MG63 (cell line): Measurements from ENCODE around the gene ATRNL1. TPM values are rescaled to one million over a fixed set of nuclear protein-coding genes. Genes with fewer than 3 reads are reported as not detected.
"Not testable (repeated sequence)": the region's sequence is repeated elsewhere in the genome, so short reads cannot be mapped to it uniquely, and the experiment has no call there.

Experiments used
- DNase-seq: peaks from one replicate; pipeline ENCODE4 v3.0.0-alpha.2; 2020
- H3K27me3 ChIP-seq: fragments of 250-450 bp; sonication (Bioruptor Pico); 2 replicates; pipeline ENCODE4 v1.5.1; 2020; ENCODE audit warnings: mild to moderate bottlenecking, moderate library complexity
- H3K36me3 ChIP-seq: fragments of 250-450 bp; sonication (Bioruptor Pico); 2 replicates; pipeline ENCODE4 v1.5.1; 2020; ENCODE audit warnings: mild to moderate bottlenecking, moderate library complexity
- H3K4me3 ChIP-seq: fragments of 250-450 bp; sonication (Bioruptor Pico); 2 replicates; pipeline ENCODE4 v1.5.1; 2020; ENCODE audit warnings: mild to moderate bottlenecking, moderate library complexity
- H3K9me3 ChIP-seq: fragments of 250-450 bp; sonication (Bioruptor Pico); 2 replicates; pipeline ENCODE4 v1.5.1; 2020; ENCODE audit warnings: mild to moderate bottlenecking, moderate library complexity
- total RNA-seq: library from RNA; depleted of rRNA; stranded (reverse); fragments of >200 nt; shearing (Covaris generic); gene quantifications from 2 replicates; pipeline ENCODE4 v1.2.3, GENCODE V29; 2014; ENCODE audit warnings: low replicate concordance

The ATRNL1 gene
- total RNA-seq, 1 experiment from 2014 or later, result 1.7 TPM

- H3K4me3 ChIP-seq, result no peak overlapping the region
- H3K27me3 ChIP-seq, result no peaks in the 10 kb centered on the region
- H3K36me3 ChIP-seq, result no peaks in the 10 kb centered on the region
- H3K9me3 ChIP-seq, result no peaks in the 10 kb centered on the region
- DNase-seq, result no peak
These were observed 708.3 kb downstream of the ATRNL1 start for GRCh38 chr10:115801457-115801856.

GRCh38 chr10:115801992-115802391 lies 708.8 kb downstream of the ATRNL1 start:
- no peak overlapping the region for H3K4me3 ChIP-seq
- DNase-seq, result no peak
- H3K36me3 ChIP-seq, result no peaks in the 10 kb centered on the region
- H3K27me3 ChIP-seq, result no peaks in the 10 kb centered on the region
- no peaks in the 10 kb centered on the region for H3K9me3 ChIP-seq

DNA sequence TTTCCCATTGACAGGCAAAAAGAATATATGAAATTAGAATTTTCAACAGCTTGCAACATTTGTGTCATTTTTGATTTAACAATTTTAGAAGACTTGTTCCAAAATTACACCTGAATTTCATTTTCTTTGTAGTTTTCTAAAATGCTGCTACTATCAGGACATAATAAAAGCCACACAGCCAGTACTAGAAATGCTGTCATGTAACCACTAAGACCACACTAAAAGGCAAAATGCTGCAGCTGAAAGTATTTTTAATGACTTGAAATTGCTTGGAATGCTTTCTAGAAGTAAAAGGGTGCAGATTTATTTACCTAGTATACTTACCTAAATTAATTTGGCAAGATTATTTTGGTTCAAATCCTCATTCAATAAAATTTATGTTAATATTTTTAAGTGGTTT lies 709.7 kb downstream of the ATRNL1 start:
- Histone ChIP-seq H3K4me3 (no peak overlapping the region), H3K36me3 (no peaks in the 10 kb centered on the region), H3K27me3 (no peaks in the 10 kb centered on the region), H3K9me3 (no peaks in the 10 kb centered on the region)
- no peak for DNase-seq

DNA sequence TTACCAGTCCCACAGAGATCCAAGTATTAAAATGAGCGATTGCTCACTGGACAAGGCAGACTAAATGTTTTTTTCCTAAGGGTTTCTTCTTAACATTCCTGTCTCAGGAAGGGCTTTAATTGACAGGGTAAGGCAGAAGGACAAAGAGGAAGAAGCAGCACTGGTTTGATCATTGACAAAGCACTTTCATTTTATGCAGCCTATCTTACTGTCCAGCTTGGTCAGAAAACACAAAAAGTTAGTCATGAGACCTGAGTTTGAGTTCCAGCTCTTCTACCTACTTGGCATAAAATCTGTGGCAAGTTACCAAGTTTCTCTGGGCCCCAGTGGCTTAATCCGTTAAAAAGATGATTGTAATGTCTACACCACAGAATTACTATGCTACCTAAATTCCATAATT lies 721.4 kb downstream of the ATRNL1 start:
- Histone ChIP-seq H3K36me3 (no peaks in the 10 kb centered on the region), H3K9me3 (peaks cover 3% of the 10 kb centered on the region; the same call in 1 of the 2 replicates), H3K4me3 (no peak overlapping the region), H3K27me3 (no peaks in the 10 kb centered on the region)
- no peak for DNase-seq

DNA sequence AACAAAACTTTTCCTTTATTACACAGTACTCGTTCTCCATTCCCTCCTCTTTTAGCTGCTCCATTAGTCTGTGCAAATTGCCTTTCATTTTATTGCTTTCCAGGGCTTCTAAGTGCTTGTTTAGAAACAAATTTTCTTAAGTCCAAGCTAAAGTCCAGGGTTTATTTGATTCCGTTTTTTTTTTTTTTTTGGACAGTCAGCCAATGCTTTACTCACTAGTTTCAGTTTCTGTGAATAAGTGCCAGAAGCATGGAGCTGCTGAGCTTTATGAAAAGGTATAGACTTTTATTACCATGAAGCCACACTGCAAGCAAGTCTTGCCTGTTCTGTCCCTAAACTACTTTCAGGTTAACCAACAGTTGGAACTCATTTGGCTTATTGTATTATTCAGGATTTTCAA lies 724.8 kb downstream of the ATRNL1 start:
- Histone ChIP-seq H3K36me3 (no peaks in the 10 kb centered on the region), H3K4me3 (peak overlapping the region; percentile 24), H3K9me3 (peaks cover 10% of the 10 kb centered on the region), H3K27me3 (no peaks in the 10 kb centered on the region)
- DNase-seq, result no peak

GRCh38 chr10:115826396-115826795 lies 733.2 kb downstream of the ATRNL1 start:
- Histone ChIP-seq H3K27me3 (no peaks in the 10 kb centered on the region), H3K36me3 (no peaks in the 10 kb centered on the region), H3K4me3 (no peak overlapping the region), H3K9me3 (no peaks in the 10 kb centered on the region; the same call in 1 of the 2 replicates)
- DNase-seq, result no peak

GRCh38 chr10:115827231-115828009 lies 734.3 kb downstream of the ATRNL1 start:
- H3K36me3 ChIP-seq, result no peaks in the 10 kb centered on the region
- no peaks in the 10 kb centered on the region for H3K27me3 ChIP-seq
- no peak overlapping the region for H3K4me3 ChIP-seq
- no peaks in the 10 kb centered on the region for H3K9me3 ChIP-seq
- DNase-seq, result peak; percentile 58

- H3K4me3 ChIP-seq, H3K9me3 ChIP-seq, H3K27me3 ChIP-seq, DNase-seq, H3K36me3 ChIP-seq: not testable (repeated sequence)
These were observed 735.0 kb downstream of the ATRNL1 start for GRCh38 chr10:115828182-115828581.

DNA sequence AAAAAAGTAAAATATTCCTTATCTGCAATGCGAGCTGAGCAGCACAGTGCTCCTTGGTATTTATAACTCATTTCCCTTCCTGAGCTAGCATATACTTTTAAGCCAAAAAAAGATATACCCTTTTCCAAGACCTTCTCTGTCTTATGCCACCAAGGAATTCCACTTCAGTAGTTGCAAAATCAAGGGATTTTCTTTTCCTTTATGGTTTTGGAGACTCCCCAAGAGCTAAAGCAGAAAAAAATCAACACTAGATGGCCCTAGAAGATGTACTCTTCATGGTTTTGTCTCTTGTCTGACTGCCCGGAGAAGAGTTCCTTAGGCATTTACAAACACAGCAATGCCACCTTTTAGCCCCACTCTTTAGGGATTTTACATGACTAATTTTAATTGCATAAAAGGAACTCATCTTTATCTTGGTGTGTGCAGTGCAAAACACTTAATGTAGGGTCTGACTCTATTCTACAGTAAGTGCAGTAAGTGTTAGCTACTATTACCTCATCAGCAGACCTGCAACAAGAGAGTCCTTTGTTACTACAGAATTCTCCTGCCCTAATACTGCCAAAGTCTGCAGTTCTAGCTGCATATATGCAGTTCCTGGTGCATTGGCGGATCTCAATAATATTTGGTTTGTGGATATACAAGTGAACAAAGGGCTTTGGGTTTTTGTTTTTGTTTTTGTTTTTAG lies 736.5 kb downstream of the ATRNL1 start:
- Histone ChIP-seq H3K27me3 (no peaks in the 10 kb centered on the region), H3K36me3 (no peaks in the 10 kb centered on the region), H3K4me3 (no peak overlapping the region), H3K9me3 (no peaks in the 10 kb centered on the region)
- DNase-seq, result peak; percentile 7

DNA sequence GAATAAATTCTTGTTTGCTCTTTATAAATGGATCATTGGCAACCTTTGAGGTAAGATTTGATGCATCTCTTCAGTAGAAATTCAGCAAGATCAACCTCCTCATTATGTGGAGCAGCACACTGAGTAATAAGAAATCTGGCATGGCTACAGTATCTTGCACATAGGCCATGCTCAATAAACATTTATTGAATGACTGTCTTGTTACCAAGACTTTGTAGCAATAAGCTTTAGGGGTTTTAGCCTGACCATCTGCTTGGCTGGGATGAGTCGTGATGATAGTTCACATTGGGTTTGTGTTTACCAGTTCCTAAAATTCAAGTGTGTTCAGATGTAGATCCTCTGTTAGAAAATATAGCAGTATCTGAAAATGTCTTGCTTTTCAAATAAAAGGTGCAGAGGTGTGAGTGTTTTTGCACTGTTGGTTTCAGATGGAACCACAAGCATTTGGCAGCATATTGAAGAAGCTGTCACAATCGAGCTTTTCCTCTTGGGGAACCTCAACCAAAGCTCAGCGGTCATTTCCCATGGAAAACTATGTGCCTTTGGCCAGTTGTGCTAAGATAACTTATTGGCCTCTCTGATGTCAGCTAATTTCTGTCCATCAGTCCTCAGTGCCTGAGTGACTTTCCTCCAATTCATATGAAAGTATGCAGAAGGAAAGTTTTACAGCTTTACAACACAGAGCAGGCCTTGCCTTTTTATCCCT lies 737.3 kb downstream of the ATRNL1 start:
- no peaks in the 10 kb centered on the region for H3K9me3 ChIP-seq
- H3K27me3 ChIP-seq, result no peaks in the 10 kb centered on the region
- H3K4me3 ChIP-seq, result no peak overlapping the region
- peak; percentile 55 for DNase-seq
- no peaks in the 10 kb centered on the region for H3K36me3 ChIP-seq

DNA sequence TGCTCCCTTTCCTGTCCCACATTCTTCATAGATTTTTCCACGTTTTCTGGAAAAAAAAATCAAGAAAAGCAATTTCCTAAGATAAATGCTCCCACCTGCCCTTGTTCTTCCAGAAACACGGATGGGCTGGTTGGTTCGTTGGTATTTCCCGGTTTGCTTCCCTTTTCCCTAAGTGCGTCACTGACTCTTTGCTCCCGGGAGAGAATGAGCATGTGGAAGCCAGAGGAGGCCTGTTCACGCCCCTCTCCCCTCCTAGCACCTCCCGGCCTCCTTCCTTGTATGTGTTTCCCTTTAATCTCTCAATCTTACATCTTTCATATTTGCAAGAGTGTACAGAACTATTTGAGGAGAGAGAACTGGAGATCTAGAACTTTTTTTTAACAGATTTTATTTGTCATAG lies 737.9 kb downstream of the ATRNL1 start:
- Histone ChIP-seq H3K4me3 (no peak overlapping the region), H3K27me3 (no peaks in the 10 kb centered on the region), H3K36me3 (no peaks in the 10 kb centered on the region), H3K9me3 (no peaks in the 10 kb centered on the region)
- no peak for DNase-seq

DNA sequence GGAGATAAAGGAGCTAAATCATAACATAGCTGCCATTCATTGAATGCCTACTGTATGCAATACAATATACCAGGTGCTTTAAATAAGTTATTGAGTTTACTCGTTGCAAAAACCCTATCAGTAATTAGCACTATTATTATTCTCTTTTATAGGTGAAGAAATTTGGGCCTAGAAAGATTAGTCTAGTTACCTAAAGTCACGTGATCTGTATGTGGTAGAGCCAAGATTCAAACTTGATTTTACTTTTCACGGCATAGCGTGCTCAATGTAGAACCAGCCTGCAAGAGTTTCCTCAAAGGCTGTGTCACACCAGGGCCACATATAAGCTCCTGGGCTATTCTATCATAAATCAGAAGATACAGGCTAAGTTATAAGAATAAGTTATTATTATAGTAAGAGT lies 740.0 kb downstream of the ATRNL1 start:
- Histone ChIP-seq H3K36me3 (no peaks in the 10 kb centered on the region), H3K9me3 (no peaks in the 10 kb centered on the region), H3K27me3 (no peaks in the 10 kb centered on the region), H3K4me3 (no peak overlapping the region)
- DNase-seq, result no peak

GRCh38 chr10:115844591-115844990 lies 751.4 kb downstream of the ATRNL1 start:
- no peak for DNase-seq
- no peaks in the 10 kb centered on the region for H3K36me3 ChIP-seq
- no peak overlapping the region for H3K4me3 ChIP-seq
- no peaks in the 10 kb centered on the region for H3K9me3 ChIP-seq
- no peaks in the 10 kb centered on the region for H3K27me3 ChIP-seq

DNA sequence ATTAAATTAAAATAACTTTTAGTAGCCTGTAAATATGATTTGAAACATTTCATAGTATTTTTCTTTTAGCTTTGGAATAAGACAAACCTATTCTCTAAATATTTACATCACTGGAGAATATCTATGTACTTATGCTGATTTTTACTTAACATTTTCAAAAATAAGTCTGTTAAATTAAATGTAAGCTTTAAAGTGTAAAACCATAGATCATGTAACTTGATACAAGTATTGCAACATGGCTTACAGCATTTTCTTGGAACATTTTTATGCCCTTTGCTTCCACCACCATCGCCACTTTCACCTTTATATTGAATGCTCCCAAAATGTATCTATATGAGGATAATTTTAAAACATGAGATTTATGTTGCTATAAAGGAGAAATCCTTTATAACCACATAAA lies 752.8 kb downstream of the ATRNL1 start:
- H3K36me3 ChIP-seq, result no peaks in the 10 kb centered on the region
- H3K4me3 ChIP-seq, result no peak overlapping the region
- H3K27me3 ChIP-seq, result no peaks in the 10 kb centered on the region
- no peaks in the 10 kb centered on the region for H3K9me3 ChIP-seq
- DNase-seq, result no peak

GRCh38 chr10:115846528-115846927 lies 753.4 kb downstream of the ATRNL1 start:
- Histone ChIP-seq H3K4me3 (no peak overlapping the region), H3K9me3 (no peaks in the 10 kb centered on the region), H3K36me3 (no peaks in the 10 kb centered on the region), H3K27me3 (no peaks in the 10 kb centered on the region)
- DNase-seq, result no peak

GRCh38 chr10:115849197-115849596 lies 756.0 kb downstream of the ATRNL1 start:
- DNase-seq, result no peak
- no peaks in the 10 kb centered on the region for H3K36me3 ChIP-seq
- no peak overlapping the region for H3K4me3 ChIP-seq
- no peaks in the 10 kb centered on the region for H3K27me3 ChIP-seq
- H3K9me3 ChIP-seq, result no peaks in the 10 kb centered on the region

GRCh38 chr10:115850666-115851065 lies 757.5 kb downstream of the ATRNL1 start:
- Histone ChIP-seq H3K4me3 (no peak overlapping the region), H3K36me3 (no peaks in the 10 kb centered on the region), H3K9me3 (no peaks in the 10 kb centered on the region), H3K27me3 (no peaks in the 10 kb centered on the region)
- no peak for DNase-seq
